HuH-7 (cell line): ENCODE measurements around the gene ZNF888.
A peak's percentile ranks its signal among the peaks of the same experiment; 100 is the strongest.
"Not testable (repeated sequence)": the region's sequence is repeated elsewhere in the genome, so short reads cannot be mapped to it uniquely, and the experiment has no call there.

Source experiments
- DNase-seq: peaks from one replicate; pipeline ENCODE4 v3.0.0; 2011; ENCODE audit warnings: low spot score

ZNF888 gene

GRCh38 chr19:52941941-52942385, 18.7 kb upstream of the ZNF888 start:
- no peak for DNase-seq

DNA sequence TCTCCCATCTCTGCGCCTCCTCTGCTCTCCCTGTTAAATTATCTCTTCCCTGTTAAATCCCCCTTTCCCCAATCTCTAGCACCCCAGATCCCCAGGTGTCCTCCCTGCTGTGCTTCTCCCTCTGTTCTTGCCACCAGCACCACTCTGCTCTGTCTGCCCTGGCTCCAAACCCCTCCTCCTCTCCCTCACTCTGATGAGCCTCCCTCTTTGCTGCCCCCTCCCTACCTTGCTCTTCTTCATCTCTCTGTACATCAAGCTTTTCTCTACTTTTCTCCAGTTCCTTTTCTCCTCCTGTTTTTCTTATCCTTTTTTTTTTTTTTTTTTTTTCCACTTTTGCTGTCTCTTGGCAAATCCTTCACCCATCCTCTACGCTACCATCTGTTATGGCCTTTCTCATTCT, 18.3 kb upstream of the ZNF888 start:
- not testable (repeated sequence) for DNase-seq

DNA sequence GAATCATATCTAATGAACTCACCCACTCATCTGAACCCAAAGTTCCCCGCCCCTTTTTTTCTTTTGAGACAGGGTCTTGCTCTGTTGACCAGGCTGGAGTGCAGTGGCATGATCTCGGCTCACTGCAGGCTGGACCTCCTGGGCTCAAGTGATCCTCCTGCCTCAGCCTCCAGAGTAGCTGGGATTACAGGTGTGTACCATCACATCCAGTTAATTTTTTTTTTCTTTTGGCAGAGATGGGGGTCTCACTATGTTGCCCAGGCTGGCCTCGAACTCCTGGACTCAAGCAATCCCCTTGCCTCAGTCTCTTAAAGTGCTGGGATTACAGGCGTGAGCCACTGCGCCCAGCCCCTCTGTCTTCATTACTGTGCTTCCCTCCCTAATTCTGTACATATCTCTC, 17.7 kb upstream of the ZNF888 start:
- DNase-seq = not testable (repeated sequence)

GRCh38 chr19:52938761-52939160, 15.5 kb upstream of the ZNF888 start:
- DNase-seq = no peak

DNA sequence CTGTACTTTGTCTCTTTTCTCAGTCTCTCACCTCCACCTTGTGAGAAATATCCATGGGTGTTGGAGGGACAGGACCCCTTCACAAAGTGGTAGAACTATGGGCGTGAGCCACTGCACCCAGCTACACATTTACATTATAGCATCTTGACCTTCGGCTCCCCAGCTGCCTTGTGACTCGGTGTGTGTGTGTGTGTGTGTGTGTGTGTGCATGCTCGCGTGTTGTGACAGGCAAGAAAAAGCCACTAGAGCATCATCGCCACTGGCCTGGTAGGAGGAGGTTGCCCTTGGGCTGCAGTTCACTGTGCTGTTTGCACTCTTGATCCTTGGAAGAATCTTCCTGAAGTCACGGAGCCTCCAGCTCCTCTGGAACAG, 13.7 kb upstream of the ZNF888 start:
- no peak for DNase-seq

- no peak for DNase-seq
Measured at GRCh38 chr19:52936151-52936953, 13.1 kb upstream of the ZNF888 start.

DNA sequence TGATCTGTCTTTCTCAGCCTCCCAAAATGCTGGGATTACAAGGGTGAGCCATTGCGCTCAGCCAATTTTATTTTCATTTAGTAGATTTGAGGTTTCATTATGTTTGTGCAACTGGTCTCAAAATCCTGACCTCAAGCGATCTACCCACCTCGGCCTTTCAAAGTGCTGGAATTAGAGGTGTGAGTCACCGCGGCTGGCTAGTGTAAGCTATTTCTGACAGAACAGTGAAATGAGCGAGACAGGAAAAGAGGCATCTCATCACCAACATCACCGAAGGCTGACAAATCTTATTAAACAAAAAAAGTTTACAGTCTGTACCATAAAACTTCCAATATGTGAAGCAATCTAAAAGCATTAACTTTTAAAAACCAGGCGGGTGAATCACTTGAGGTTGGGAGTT, 12.2 kb upstream of the ZNF888 start:
- no peak for DNase-seq

DNA sequence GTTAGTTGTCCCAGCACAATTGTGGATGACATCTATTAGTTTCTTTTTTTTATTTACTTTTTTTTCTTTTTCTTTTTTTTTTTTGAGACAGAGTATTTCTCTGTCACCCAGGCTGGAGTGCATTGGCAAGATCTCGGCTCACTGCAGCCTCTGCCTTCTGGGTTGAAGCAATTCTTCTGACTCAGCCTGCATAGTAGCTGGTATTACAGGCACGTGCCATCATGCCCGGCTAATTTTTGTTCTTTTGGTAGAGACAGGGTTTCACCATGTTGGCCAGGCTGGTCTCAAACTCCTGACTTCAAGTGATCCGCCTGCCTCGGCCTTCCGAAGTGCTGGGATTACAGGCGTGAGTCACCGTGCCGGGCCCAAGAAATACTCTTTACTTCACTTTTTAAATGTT, 1.4 kb upstream of the ZNF888 start:
- not testable (repeated sequence) for DNase-seq

- no peak for DNase-seq
Measured at GRCh38 chr19:52923778-52924593, 758 bp upstream of the ZNF888 start.

GRCh38 chr19:52917531-52917930, 5.7 kb downstream of the ZNF888 start:
- no peak for DNase-seq

GRCh38 chr19:52910648-52911047, 12.6 kb downstream of the ZNF888 start:
- no peak for DNase-seq

- DNase-seq = not testable (repeated sequence)
Measured at GRCh38 chr19:52904052-52904780, 19.0 kb downstream of the ZNF888 start.

- DNase-seq = no peak
Measured at GRCh38 chr19:52901842-52902241, 21.4 kb downstream of the ZNF888 start.

GRCh38 chr19:52898596-52898995, 24.6 kb downstream of the ZNF888 start:
- DNase-seq = not testable (repeated sequence)

- DNase-seq = no peak
Measured at GRCh38 chr19:52898101-52898500, 25.1 kb downstream of the ZNF888 start.

DNA sequence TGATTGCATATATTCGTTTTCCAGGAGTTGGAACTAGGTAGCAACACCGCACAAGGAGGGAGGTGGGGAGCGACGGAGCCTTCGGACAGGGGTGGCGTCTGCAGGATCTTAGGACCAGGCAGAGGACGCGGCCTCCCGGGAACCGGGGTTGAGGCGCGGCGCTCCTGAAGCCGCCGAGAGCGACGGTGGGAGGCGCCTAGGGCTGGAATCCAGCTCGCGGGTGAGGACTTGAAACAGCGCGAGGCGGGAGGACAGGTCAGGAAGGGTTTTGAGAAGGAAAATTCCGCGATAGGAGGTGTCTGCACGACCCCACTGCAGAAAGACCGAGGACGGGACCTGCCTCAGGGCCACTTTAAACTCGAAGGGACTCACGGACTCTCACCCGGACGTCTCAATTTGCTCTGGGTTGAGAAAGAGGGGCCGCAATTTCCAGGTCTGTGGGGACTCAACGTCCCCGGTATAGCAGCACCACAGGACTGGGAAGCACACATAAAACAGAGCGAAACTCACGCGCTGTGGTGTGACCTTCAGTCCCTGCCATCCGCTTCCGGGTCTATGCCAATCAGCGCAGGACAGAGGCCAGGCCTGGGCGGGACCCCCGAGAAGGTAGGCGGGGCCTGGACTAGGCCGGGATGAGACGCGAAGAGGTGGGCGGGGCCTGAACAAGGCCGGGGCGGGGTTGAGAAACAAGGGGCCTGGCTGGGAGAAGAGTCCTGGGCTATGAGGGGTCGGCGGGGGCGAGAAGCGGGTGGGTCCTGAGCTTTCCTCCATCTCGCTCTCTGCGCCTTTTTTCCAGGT, 25.9 kb downstream of the ZNF888 start, which contains the start of gene ZNF320:
Gene ZNF320 (minus strand): TSS at position 498 of the 798 bp plus-strand sequence. CDS start 7,380 bp downstream, outside the sequence.
- peak; percentile 89 for DNase-seq

- peak; percentile 25 for DNase-seq
Measured at GRCh38 chr19:52896431-52897137, 26.6 kb downstream of the ZNF888 start.

GRCh38 chr19:52891336-52891735, 31.9 kb downstream of the ZNF888 start:
- DNase-seq = no peak

DNA sequence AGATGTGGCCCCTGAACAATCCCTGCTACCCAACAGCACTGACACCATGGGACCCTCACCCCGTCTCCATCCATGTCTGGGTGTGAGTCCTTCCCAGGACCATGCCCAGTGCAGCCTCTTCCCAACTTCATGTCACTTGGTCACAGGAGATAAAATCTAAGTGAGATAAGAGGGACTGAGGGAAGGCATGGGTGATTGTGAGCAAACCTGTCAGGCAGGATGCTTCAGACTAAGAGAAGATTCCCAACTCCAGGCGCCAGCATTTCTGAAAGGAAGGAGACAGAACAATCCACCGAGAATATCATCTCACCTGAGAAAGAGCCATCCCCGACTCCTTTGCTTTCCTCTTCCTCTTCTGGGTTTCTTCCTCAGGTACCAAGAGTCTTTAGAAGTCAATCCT, 33.3 kb downstream of the ZNF888 start:
- no peak for DNase-seq

- no peak for DNase-seq
Measured at GRCh38 chr19:52889076-52889475, 34.2 kb downstream of the ZNF888 start.

GRCh38 chr19:52880895-52881389, 42.3 kb downstream of the ZNF888 start:
- DNase-seq = no peak
